Hepatic stellate cell (primary cell): ENCODE measurements around the gene DENND1A.
"Not testable (repeated sequence)": the region's sequence is repeated elsewhere in the genome, so short reads cannot be mapped to it uniquely, and the experiment has no call there.

Experiments
- DNase-seq: peaks from one replicate; pipeline ENCODE4 v3.0.0; 2011; ENCODE audit warnings: low spot score

Gene DENND1A

DNA sequence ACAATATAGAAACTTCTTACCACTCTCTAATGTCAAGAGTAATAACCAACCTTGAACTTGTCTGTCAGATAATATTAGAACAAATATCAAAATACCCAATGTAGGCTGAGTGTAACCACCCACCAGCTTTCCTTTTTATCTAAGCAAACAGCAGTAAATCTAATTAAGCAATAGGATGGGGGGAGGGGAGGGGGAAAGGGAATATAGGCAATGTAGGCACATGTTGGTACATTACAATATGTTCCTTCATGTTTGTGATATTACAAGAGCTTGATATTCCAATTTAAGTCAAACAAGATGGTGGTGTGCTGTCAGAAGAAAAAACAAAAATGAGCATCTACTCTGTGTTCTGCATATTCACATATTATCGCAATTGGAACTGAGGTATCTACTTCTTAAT, 158.2 kb downstream of the DENND1A start:
- DNase-seq: no peak

DNA sequence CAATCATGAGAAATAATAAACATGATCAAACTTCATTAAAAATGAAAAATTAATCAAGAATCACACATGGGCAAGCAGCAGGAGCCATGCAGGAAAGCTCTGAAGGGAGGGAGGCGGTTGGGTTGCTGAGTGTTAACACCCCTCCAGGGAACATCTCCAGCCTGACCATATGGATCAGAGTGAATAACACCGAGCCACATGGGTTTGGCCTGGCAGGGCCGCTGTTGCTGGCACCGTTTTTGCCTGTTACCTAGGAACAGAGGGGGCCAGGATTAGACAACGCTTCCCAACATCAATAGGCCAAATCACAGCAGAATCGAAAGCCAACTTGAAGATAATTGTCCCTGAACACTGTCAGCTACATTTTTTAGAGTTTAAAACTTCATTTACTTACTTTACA, 160.2 kb downstream of the DENND1A start:
- DNase-seq: no peak

DNA sequence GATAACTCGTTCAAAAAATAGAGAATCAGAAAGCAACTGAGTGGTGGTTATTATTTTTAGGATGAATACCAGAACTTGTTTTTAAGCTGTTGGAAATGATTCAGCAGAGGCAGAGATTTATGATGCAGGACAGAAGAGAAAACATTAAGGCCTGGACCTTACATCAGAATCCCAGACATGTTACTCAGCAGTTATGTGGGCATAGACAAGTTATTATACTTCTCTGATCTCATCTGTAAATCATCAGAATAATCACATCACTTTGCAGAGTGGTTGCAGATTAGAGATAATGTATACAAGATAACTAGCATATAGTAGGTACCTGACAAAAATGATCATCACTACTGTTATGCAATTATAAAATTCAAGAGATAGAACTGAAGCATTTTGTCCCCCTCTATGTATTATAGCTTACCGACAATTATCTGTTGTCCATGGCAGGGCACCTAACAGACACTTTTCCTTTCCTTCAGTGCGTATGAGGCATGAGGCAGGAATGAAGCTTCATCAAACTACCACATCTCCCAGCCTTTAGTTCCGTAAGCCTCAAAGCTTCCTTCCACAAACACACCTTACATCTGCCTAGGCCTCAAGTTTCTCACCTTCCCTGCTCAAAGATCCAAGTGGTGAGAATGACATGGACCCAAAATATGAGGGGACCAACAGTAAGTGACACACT, 165.9 kb downstream of the DENND1A start:
- DNase-seq: peak; percentile 28

DNA sequence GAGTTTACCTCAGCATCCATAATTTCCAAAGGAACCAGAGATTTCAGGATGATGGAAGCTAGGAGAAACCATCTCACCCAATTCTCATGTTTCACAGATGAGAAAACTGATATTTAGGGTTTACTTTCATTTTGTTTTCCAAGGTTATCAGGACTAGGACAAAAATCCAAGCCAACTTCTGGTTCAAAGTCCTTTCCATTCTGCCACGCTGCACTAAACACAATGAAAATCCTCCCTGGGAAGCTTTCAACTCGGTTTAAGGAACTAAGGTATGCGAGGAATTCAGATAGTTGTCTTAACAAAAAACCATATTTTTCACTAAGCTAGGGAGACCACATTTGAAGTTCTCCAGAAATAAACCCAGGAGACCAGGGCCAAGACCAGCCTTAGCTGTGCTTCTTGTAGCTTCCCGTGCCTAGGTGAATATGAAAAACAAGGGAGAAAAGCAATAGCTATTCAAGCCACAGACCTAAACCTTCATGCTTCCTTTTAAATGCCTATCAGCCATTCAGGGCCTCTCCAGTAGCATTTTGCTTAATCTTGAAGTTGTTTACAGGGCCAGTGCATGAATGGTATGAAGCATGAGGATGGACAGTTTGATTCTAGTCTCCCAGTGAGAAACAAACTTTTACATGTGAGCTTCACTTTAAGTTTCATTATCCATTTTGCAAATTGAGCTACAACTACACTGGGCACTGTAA, 167.9 kb downstream of the DENND1A start:
- no peak for DNase-seq

DNA sequence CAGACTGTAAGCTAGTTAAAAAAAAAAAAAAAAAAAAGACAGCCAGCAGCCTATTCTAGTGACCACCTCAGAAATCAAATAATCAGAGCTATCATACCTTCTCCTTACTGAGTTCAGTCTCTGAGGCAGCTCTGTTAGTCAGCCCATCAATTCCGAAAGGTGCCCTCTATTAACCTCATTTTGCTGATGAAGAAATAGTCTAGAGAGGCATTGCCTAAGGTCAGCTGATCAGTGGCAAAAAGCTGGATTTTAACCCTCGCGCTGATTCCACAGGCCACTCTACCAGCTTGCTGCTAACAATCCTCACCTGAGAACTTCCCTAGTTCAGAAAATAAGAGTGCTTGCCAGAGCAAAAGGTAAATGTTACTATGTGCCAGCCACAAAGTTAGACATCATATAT, 172.0 kb downstream of the DENND1A start:
- no peak for DNase-seq

DNA sequence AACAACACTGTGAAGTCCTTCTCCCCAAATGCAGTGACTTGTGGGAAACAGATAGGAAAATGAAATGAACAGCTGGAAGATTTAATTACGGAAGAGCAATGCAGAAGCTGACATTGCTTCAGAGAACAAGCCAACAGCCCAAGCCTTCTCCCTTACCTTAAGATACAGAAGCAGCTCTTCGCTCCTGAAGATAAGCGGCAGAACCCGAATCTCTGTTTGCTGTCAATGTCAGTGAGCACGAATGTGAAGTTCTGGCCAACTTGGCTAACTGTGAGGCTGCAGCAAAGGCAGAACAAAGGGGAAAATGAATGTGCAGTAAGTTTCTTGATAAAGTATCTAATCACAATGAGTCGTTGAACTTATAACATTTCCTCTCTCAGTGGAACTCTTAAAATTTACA, 172.4 kb downstream of the DENND1A start:
- no peak for DNase-seq

DNA sequence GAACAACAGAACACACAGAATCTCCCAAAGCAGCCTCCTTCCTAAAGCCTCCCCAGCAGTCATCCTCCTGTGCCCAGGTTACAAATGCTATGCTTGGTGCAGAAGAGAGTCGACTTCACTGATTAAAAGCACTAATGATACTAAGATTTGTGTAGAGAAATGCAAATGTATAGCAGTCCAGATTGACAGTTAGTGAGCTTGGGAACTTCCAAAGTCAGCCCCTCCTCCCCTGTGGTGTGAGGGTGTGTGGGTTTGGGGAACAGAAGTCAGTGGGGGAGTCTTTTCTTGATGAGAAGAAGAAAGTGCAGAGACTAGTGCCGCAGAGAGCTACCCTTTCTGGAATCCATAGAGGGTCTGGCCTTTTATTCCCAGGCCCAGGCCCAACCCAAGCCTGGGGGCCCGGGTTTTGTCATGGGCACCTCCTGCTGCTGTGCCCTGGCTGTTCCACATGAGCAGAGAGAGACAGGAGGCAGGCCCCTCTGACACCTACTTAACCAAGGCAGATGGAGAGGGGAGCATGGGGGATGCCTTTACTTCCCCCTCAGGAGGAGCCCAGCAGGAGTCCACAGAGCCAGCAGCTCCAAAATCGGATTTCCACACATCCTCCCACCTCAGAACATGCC, 173.3 kb downstream of the DENND1A start:
- no peak for DNase-seq

DNA sequence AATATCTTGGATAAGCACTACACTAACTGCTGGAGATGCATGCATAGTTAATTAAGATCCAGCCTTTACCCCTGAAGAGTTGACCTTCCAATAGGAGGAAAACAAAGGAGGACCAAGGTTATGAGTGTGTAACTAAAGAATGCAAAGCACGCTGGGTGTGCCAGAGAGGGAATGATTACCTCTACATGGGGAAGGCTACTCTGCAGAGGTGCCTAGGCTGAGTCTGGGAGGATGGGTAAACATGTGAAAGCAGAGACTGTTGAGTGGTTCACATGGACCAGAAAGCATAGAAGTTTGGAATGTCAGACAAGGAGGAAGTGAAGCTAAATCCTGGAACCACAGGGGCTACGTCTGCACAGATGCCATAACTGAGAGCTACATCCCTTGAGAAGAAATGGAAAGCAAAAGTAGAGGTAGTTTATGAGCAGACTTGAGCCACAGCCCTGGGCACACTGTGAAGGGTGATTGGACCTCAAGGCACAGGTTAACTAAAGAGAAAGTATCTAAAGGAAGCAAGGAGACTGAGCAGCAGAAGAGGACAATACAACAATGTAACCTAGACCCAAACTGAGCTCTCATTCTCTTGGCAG, 176.2 kb downstream of the DENND1A start:
- DNase-seq: no peak

DNA sequence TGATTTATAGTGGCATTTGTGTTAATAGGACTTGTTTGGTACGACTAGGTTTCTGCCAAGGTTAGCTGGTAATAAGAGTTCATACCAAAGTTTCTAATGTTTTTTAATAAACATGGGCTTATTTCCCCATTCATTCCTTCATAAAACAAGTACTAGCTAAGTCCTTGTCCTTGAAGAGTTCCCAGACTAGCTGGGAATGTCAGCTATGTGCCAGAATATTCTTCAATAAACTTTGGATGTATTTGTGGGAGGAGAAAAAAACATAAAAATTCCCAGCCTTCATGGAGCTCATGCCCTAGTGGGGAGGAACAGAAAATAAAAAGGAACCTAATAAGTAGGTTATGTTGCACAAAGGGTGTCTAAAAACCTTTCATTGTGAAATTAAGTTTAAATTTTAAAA, 176.9 kb downstream of the DENND1A start:
- no peak for DNase-seq

DNA sequence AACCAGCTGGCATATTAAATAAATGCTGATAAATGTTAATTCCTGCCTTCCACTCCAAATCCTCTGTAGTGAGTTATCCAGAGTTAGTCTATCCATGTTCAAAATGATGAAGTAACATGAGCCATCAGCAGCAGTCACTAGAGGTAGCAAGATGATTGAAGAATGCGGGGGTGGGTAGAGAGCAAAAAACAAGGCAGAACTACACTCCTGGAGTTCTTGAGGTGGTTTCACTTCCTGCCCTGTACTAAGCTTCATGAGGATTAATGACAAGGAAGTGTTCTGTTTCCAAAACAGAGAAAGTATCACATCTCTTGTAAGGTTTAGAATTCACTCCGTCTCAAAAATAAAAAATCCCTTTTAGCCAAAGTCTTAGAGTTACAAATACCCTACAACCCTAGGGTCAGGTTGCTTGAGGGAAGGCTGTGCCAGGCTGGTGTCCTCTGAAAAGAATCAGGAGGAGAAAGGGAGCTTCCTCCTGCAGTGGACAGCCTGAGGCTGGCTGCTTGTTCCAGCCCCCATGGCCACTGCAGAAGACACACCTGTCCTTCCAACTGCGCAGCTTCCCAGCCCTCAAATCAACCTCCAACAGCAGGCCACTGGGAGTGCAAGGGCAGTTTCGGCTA, 180.2 kb downstream of the DENND1A start:
- DNase-seq: no peak

DNA sequence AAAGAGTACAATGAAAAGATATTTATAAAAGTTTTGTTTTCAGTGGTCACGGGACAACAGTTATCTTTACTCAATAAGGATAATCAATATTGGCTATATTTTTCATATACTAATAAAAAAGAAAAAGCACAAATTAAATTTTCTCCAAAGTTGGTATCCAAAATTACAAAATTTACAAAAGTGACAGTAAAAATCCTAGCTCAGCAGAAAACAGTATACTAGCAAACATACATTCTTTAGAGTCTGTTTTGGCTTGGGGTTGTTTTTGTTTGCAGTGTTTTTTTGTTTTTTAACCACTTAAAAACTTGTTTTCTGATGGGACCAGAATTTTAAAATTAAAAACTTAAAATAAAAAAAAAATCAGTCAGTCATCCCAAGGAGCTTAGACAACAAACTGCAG, 183.2 kb downstream of the DENND1A start:
- no peak for DNase-seq

DNA sequence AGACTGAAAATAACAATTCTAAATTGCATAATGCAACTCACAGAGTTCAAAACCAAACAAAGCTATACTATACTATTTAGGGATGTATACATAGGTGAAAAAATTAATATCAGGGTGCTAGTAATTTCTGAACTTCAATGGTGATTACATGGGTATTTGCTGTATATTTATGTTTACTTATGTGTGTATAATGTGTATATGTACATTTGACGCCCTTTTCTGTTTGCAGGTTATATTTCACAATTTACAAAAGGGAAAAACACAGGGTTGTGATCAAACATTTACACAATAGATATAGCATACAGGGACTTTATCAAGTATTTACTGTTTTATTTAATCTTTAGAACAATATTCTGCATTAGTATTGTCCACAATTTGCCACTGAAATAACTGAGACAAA, 184.0 kb downstream of the DENND1A start:
- DNase-seq: no peak

DNA sequence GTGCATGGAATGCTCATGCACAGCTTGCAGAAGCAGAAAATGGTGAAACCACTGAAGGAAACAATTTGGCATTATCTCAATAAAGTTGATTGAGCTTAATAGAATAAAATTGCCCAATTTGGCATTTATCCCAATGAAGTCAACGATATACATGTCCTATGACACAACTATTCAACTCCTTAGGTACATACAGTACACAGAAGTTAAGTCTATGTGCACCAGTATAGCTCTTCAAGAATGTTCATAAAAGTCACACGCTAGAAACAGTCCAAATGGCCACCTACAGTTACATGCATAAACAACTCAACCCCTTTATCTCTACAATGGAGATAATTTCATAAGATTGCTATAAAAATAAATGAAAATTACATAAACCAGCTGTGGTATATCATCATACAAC, 184.5 kb downstream of the DENND1A start:
- no peak for DNase-seq

DNA sequence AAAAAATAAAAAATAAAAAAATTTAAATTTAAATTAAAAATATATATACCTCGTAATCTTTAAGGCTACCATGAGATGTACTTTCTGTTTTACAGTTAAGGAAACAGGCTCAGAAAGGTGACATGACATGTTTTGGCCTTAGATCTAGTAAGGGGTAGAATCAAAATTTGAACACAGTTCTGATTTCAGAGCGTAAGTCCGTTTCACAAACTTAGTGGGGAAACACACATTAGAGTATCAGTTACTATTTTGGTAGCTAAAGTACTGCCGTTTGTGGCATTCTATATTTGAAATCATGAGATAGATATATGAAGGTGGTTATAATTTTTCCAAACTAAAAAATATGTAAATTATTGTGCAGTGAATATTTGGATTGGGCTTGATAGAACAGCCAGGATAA, 186.2 kb downstream of the DENND1A start:
- DNase-seq: no peak

DNA sequence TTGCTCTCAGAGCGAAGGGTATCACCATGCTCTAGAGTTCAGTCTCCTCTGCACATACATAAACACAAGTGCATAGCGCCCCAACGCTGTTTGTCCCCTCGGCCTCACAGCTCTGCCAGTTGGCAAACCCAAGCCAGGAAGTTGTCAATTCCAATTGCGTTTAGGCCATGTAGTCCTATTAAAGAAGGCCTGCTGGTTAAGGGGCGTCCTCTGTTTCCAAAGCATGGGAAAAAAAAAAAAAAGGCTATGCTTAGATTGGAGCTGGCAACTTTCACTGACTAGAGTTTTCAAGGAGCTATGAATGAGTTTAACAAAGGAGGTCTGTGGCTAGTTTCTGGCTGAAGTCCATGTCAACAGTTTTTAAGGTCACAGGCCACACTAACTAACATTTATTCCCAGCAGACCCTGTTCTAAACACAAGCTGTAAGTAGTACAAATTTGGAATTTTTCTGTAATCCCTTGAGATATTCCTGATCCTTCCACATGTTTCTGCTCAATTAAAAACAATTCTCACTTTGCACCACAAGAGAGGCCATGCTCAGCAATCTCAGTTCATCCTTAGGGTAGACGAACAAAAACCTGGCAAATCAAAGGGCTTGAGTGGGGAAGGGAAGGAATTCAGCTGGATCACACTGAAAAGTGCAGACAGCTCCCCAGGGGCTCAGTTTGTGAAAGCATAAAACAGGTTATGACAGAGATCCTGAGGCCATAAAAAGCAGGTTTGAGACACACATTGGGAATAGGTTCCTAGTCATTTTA, 187.7 kb downstream of the DENND1A start:
- no peak for DNase-seq

DNA sequence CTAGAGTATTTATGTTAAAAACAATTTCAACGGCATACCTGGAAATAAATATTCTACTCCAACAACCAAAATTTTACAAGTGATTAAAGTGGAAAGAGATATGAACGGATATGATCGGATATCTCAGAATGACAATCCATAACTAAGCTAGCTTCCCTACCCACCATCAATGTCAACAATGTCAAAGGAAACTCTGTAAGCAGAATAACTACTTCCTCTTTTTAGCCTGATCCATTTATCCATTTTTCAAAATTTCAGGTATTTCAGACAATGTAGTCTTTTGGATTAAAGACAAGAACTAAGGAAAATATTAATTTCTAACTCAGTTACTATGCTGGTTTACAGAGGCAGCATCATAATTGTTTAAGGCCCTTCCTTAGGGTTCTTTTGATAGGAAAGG, 188.7 kb downstream of the DENND1A start:
- no peak for DNase-seq

DNA sequence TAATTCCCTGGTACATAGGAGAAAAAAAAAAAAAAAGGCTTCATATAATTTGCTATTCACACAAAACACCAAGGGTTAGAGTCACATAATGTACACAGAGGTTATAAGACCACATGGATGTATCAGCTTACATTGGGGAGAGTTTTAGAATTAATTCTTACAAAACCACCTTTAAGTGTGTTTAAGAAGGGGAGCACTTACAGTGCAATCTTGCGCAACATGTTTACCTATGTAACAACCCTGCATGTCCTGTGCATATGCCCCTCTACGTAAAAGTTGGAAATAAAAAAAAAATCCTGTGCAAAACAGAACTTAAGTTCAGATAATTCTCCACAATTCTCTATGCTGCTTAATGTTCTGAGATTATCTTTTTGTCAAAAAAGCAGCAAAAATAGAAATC, 190.0 kb downstream of the DENND1A start:
- DNase-seq: no peak

DNA sequence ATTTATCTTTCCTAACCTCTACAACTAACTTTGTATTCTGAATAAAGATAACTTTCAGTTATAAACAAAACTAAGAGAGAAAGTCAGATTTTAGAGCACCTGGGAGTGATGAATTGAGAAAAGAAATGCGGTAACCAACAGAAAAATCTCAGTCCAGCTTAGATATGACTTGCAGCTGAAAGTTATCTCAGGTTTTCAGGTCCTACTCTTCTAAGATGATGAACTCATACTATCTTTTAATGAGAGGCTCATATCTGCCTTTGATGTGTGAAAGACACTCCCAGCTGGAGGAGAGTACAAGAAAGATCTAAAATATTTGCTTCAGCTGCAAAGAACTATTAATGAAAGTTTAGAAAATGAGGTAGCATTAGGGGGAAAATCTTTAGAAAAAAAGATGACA, 190.5 kb downstream of the DENND1A start:
- DNase-seq: no peak

DNA sequence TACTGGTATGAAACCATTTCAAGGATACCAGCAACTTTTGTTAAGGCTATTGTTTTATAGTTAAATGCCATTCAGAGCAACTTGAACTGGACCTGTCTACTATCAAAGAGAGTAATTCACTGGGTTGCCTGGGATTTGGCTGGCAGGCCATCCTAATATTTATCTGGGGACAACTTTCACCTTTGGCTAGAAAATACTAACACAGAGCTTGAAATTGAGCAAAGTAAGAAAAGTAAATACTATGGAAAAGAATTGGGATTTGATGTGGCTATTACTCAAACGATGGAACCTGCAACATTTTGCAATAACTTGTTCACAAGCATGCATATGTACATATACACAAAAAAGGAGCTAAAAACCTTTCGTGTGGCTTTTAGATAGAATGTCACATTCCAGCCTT, 191.3 kb downstream of the DENND1A start:
- DNase-seq: no peak

DNA sequence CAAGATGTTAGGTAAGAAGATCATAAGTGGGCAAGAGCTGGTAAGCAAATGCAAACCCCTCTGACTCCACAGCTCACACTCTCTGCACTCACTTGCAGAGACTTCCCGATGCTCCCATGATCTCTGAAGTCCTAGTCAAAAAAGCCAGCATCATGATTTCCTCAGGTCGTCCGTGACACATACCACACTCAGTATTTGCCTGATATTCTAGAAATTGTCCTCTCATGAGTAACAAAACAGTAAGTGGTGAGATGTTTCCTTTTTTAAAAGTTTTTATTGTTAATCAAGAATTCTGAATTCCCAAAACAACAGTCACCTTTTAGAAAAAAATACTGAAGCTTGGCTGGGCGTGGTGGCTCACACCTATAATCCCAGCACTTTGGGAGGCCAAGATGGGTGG, 194.6 kb downstream of the DENND1A start:
- DNase-seq: no peak

DNA sequence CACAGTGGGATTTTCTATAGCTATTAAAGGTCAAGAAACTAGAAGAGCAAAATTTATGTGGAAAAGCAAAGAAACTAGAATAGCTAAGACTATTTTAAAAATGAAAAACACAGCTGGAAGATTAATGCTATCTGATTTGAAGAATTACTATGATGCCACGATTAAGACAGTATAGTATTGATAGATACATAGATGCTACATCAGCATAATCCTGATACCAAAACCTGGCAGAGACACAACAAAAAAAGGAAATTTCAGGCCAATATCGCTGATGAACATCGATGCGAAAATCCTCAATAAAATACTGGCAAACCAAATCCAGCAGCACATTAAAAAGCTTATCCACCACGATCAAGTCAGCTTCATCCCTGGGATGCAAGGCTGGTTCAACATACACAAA, 201.4 kb downstream of the DENND1A start:
- DNase-seq: not testable (repeated sequence)

DNA sequence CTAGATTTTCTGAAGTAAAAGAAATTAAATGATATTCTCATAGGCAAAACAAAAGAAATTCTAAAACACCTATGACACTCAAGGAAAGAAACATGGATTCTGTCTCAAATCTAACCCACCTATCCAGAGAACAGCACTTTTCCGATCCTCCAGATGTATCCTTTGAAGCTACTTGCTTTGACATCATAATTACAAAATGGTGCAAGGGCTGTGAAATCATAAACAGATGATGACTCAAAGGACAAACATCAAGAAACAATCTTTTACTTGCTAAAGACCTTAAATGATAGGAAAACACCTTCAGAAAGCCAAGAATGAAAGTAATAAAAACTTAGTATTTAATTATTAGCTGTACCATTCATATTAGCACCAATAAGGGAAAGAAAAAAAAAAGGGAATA, 202.6 kb downstream of the DENND1A start:
- DNase-seq: no peak
